Raji (cell line): Measurements from ENCODE around the gene MED15.

ENCODE experiments used
- POLR2A ChIP-seq: IDR thresholded peaks from 2 replicates; pipeline ENCODE4 v1.6.1; 2011; ENCODE audit warnings: low read depth, low read length, control low read depth; ENCODE audit not compliant: insufficient read depth

The MED15 gene

DNA sequence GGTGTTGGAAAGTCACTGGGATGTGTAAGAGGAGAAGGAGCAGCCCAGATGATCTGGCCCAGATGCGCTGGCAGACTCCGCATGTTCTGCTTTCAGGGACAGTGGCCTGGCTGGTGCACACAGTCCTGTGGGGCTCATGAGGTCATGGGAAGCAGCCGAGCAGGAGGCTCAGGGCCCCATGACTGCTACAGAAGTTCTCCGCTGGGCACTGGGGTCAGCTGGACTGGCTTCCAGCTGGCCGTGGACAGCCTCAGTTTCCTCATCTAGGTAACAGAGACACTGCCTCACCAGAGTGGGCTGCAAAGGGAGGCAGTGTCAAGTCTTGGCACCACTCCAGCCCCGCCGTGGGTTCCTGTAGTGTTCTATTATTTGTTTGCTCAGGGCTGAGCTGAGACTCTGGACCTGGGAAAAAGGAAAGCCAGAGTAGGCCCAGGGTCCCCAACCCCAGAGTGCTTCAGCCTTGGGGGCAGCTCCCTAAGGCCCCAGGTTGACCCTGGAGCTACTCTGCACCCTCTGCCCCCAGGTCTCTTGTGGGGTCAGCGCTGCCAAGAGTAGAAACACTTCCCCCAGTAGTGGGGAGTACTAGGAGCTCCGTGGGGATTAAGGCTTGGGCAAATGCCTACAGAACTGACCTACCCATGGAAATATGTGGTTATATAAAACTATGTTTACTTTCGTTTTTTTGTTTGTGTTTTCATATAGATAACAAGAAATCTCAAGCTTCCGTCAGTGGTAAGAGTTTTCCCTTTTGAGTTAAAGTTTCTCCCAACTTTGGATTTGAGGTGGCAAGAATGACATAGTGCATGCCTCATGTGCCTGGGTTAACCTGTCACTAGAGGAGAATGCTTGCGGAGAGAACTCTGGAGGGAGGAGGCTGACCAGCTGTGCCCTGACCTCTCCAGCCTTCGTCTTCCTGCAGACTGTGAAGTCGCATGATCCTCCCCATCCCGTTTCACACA, 45.3 kb downstream of the MED15 start:
- no peak for TF ChIP-seq POLR2A

DNA sequence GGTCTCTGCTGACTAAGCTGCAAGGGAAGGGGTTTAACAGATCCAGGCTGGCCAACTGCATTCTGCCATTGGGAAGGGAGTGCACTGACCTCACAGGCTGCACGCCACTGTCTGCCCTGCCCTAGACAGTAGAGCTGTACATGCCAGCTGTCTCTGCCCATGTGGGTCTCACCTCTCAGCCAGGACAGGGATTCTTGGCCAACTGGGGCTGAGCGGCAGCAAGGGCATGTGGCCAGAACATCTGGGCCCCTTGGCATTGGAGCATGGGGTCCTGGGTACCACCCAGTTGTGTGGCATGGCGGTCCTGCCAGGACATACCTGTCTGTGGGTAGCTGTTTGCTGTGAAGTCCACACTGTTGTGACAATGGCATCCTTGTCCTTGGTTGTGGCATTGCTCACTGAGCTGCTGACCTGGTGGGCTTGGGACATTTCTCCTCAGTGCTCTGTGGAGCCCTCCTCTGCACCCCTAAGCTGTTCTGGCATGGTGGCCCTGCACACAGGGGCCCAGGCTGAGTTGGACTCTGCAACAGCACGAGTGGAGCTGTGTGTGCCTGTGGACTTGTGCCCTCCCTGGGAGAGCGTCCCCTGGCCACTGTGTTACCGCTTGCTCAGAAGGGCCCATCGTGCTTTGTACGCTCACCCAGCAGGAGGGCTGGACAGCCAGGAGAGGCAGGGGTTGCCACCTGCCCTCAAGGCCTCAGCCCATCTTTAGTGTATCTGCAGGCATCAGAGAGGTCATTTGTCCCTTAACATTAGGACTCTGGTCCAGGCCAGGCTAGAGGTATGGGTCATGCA, 46.7 kb downstream of the MED15 start:
- TF ChIP-seq POLR2A = no peak

DNA sequence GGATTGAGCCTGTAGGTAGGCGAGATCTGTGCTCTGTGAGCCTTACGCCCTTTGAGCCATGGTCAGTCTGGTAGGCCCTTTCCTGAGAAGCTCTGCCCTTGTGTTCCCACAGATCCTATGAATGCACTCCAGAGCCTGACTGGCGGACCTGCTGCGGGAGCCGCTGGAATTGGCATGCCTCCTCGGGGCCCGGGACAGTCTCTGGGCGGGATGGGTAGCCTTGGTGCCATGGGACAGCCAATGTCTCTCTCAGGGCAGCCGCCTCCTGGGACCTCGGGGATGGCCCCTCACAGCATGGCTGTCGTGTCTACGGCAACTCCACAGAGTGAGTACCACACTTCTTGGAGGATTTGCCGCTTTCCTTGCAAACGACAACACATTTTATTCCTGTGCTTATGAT, 47.4 kb downstream of the MED15 start:
- no peak for TF ChIP-seq POLR2A

DNA sequence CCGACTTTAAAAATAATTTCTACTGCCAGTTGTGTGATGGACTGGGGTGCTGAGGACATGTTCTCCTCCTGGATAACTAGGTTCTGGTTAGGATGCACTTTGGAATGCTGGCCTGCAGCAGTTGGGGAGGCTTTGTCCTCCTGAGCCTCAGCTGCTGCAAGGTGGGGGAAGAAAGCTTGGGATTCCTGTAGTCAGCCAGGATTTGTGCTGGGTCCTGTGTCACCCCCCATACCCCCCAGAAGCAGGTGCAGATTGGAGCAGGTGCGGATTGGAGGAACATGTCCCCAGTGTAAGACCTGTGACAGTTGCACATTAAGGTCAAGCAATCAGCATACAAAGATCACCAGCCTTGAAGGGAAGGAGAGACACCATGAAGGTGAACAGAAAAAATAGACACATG, 51.1 kb downstream of the MED15 start:
- TF ChIP-seq POLR2A = no peak

DNA sequence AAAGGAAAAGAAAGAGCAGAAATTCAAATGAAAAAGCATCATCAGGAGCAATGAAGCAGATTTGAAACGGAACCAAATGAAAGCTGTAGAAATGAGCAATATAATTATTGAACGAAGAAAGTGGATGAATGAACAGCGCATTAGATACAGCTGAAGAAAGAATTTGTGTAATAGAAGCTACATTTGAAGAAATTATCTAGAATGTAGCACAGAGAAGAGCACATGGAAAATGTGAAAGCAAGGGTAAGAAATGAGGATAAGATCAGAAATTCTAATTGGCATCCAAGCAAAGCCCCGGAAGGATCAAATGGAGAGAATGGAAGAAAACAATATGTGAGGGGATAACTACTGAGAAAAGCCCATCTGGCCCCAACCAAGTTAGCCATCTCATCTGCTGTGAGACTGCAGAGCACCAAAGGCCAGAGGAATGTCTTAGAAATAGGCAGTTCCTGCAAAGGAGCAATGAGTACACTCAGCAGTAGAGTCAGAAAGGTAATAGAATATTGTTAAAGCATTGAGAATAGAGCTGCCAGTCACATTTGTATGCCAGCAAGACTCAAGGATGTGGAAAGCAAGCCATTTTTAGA, 51.9 kb downstream of the MED15 start:
- TF ChIP-seq POLR2A = no peak

DNA sequence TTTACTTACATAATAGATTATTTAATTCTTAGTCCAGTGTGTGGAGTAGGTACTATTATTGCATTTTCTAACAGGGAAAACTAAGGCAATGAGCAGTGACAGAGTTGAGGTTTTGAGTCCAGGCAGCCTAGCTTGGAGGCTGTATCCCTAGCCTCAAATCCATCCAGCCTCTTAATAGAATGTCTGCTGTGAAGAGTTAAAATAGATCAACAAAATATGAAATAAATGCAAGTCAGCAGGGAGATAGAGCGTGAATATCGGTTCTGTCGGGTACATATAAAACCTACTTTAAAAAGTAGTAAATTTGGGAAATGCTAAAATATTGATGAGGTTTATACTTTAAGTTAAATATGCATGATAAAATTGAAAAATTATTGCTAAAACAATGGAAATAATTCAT, 53.3 kb downstream of the MED15 start:
- TF ChIP-seq POLR2A = no peak

DNA sequence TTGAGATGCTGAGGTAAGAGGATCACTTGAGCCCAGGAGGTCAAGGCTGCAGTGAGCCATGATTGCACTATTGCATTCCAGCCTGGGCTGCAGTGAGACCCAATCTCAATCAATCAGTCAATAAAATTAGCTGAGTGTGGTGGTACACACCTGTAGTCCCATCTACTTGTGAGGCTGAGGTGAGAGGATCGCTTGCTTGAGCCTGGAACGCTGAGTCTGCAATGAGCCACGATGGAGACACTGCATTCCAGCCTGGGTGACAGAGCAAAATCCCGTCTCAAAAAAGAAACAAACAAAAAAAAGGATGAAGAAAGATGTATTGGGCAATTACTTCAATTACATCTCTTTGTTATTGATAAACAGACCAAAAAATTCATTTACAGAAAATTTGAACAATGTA, 54.5 kb downstream of the MED15 start:
- no peak for TF ChIP-seq POLR2A

DNA sequence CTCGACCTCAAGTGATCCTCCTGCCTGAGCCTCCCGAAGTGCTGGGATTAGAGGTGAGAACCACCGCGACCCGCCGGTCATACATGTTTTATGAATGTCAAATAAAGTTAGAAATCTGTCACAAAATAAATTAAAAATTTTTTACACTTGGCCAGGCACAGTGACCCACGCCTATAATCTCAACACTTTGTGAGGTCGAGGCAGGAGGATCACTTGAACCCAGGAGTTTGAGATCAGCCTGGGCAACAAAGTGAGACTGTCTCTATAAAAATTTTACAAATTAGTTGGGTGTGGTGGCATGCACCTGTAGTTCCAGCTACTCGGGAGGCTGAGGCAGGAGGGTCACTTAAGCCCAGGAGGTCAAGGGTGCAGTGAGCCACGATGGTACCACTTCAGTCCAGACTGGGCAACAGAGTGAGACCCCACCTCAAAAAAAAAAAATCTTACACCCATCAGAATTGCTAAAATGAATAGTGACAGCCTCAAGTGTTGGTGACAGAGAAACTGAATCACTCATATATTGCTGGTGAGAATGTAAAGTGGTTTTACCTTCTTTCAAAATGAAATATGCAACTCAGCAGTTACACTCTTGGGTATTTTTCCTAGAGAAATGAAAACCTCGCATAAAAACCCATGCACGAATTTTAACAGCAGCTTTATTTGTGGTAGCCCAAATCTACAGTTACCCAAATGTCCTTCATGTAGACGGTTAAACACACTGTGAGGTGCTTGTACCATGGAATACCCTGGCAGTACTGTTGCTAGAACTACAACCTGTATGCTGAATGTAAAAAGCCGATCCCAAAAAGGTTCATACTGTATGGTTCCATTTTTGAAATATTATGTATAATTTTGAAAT, 55.4 kb downstream of the MED15 start:
- TF ChIP-seq POLR2A = no peak

DNA sequence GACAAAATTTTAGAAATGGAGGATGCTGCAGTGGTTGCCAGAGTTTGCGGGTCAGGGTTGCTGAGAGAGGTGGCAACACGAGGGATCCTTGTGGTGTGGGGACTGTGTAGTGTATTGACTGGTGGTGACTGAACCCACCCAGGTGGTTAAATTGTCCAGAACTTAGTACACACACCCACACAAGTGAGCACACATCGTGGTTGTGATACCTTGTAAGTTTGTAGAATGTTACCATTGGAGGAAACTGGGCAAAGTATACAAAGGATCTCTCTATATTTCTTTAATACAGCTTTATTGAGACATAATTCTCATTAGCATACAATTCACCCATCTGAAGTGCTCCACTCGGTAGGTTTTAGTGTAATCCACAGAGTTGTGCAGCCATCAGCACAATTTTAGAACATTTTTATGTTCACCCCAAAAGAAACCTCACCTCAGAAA, 56.1 kb downstream of the MED15 start:
- TF ChIP-seq POLR2A = no peak

DNA sequence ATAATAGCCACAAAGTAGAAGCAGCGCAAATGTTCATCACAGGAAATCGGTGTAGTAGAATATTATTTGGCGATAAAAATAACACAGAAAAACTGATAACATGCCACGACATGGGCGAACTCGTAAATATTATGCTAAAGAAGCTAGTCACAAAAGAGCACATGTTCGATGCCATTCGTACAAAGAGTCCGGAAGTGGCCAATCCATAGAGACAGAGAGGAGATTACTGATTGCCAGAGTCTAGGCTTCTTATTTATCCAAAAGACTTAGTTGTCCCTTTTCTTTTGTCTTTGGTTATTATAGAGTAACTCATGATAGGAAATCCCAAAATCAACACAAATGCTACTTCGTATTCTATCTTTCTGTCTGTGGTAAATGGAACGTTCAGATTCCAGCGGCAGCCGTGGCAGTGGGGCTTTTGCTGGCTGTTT, 56.5 kb downstream of the MED15 start:
- TF ChIP-seq POLR2A = no peak

DNA sequence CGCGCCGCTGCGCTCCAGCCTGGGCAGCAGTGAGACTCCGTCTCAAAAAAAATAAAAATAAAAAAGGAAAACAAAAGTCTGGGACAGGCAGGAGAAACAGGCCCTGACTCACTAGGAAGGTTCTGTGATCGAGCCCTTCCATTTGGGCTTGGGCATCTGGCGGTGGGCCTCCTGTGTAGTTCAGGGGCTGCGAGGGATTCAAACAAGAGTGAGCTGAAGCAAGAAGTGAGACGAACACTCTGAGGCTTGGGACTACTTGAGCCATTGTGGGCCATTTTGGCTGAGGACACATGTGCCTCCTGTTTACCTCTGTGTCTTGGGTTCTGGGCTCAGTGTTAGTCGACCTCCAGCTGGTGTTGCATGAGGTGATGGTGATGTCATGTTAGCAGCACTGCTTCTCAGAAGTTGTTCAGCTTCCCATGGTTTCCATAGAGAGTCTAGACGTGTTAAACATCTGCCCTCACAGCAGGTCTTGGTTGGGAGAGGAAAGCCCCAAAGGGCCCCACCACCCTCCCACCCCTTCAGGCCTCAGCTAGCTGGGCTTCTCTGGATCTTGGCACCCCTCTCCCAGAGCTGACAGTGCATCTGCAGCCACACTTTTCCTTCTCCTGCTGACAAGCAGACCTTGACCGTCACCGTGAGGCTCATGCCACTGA, 57.8 kb downstream of the MED15 start:
- TF ChIP-seq POLR2A = no peak

DNA sequence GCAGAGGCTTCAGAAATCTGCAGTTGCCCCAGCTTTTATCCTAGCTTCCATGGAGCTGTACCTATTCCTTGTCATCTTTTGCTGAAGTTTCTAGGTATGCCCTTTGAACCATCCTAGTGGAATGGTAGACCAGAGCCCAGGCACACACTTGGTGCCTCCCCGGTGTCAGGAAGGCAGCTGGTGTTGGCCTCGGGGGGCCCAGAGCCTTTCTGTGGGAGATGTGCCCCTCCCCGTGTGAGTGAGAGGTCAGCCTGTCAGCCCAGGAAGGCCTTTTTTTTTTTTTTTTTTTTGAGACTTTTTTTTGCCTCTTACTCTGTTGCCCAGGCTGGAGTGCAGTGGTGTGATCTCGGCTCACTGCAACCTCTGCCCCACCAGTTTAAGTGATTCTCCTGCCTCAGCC, 58.4 kb downstream of the MED15 start:
- no peak for TF ChIP-seq POLR2A

DNA sequence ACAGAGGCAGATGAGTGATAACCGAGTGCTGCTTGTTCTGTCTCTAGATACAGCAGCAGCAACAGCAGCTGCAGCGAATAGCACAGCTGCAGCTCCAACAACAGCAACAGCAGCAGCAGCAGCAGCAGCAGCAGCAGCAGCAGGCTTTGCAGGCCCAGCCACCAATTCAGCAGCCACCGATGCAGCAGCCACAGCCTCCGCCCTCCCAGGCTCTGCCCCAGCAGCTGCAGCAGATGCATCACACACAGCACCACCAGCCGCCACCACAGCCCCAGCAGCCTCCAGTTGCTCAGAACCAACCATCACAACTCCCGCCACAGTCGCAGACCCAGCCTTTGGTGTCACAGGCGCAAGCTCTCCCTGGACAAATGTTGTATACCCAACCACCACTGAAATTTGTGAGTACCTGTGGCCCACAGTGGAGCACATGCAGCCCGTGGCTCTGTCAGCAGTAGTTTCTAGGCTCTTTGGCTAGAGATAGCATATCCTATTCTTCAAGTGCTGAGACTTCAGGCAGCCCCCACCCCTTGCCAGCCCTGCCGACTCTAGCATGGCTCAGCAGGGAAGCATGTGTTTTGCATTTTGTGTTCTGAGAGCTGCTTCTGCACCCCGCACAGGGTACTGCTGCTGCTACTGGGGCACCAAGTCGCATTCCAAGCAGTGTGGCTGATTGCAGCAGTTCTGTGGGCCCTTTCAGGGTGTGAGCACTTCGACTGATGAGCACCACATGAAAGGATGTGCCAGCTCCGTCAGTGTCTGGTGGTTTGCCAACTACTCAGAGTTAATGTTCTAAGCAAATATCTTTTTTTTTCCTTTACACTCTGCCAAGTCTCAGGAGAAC, 59.2 kb downstream of the MED15 start:
- no peak for TF ChIP-seq POLR2A

DNA sequence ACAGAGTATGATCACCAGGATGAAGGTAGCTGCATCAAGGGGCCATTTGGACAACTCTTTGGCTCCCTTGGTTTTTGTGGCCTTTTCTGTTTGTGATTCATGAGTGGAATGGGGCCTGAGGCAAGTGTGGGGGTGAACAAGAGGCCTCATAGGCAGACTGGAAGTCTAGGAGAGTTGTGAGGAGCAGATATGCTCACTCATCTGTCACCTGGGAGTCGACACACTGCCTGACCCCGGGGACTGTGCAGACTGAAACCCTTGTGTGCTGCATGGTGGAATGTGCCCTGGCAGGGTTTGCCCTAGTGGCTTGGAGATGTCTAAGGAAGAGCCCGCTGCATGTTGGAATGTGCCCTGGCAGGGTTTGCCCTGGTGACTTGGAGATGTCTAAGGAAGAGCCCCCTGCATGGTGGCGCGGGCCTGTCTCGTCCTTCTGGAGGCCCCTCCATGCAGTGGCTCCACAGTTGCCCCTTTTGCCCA, 60.0 kb downstream of the MED15 start:
- no peak for TF ChIP-seq POLR2A

DNA sequence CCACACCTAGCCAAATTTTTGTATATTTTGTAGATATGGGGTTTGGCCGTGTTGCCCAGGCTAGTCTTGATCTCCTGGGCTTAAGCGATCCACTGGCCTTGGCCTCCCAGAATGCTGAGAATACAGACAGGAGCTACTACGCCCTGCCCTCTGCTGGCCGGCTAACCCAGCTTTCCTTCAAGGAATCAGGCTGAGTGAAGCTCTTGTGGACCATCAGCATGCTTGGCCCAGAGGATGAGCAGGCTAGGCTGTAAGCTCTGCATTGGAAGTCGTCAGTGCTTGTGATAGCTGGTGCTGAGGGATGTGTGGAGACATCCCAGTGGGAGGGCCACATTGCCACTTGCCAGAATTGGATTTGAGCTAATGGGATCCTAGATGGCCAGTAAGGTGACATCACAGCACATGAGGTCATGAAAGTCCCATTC, 60.6 kb downstream of the MED15 start:
- TF ChIP-seq POLR2A = no peak
